ENCODE measurements around the gene MRTFB. TPM values are rescaled to one million over a fixed set of nuclear protein-coding genes. Genes with fewer than 3 reads are reported as not detected.

Gene MRTFB
- total and polyA plus RNA-seq, 2 donors (not counting 3 experiments of a cell fraction or from before 2014, with no cell fraction given): 19.6 to 49.5 TPM

DNA sequence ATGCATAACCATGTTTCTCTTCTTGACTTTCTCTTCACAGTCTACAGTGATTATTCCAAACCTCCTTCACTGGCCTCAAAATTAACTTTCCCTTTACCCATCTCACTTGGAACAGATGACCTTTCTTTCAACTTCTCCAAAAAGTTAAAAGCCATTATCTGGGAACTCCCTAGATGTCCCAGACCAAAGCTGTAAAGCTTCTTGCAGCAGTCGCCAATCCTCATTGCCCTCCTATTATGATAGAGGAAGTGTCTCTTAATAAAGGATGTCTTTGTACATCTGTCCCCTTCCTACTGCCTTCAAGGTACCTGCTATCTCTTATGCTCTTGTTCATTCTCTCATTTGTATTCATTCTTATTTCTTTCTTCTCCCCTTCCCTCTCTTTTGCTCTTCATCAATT is 127.5 kb downstream of the MRTFB start:
- no peak overlapping the region for H3K4me2 ChIP-seq (ENCODE audit: insufficient read depth, low read length)
- DNase-seq (ENCODE audit: low read depth, low spot score) (no peak), FAIRE-seq (no peak)
- H3K79me2 ChIP-seq (ENCODE audit: control insufficient read depth, insufficient read depth, low read length): no peaks in the 10 kb centered on the region
- H2AFZ ChIP-seq (ENCODE audit: low read depth, low read length): no peak overlapping the region
- H3K9me1 ChIP-seq (replicated peaks; ENCODE audit: control insufficient read depth, extremely low read depth, insufficient read depth, low read length): no peaks in the 10 kb centered on the region
- dilution Hi-C loops (cut with MboI; ENCODE audit: extremely low pct_ligation_motif_present, low sequenced_read_pairs) (no loop called here), intact Hi-C loops (cut with micrococcal nuclease) (loop anchor here (5.0 kb wide), 1 partner anchor 241 kb away; no protein-coding TSS in a partner anchor)
- H3K27ac ChIP-seq (ENCODE audit: insufficient read depth, low read depth, low read length): no peak overlapping the region
- no peaks in the 10 kb centered on the region for H3K36me3 ChIP-seq (ENCODE audit: control insufficient read depth in 2 of 2, extremely low read depth in 1 of 2, insufficient read depth in 2 of 2, low read length in 2 of 2)
- H3K9ac ChIP-seq (replicated peaks; ENCODE audit: extremely low read depth, insufficient read depth, low read length): no peak overlapping the region
- TF ChIP-seq POLR2A (IDR thresholded peaks at IDR 0.05; ENCODE audit: low read depth, low read length) (no peak), FOS (IDR thresholded peaks at IDR 0.05; ENCODE audit: borderline replicate concordance, insufficient read depth, low read length) (no peak), JUN (IDR thresholded peaks at IDR 0.05; ENCODE audit: borderline replicate concordance, insufficient read depth, insufficient read length, low read depth) (no peak), MYC (IDR thresholded peaks at IDR 0.05; ENCODE audit: low read depth, low read length) (no peak), GATA2 (IDR thresholded peaks at IDR 0.05; ENCODE audit: insufficient read depth, insufficient read length, low read depth, low read length) (no peak), POLR2AphosphoS5 (IDR thresholded peaks at IDR 0.05; ENCODE audit: insufficient read depth, low read depth, low read length) (no peak), EZH2 (IDR thresholded peaks at IDR 0.05; ENCODE audit: borderline replicate concordance, low read depth, low read length, severe bottlenecking) (no peak)
- TF ChIP-seq, protein P1, sequence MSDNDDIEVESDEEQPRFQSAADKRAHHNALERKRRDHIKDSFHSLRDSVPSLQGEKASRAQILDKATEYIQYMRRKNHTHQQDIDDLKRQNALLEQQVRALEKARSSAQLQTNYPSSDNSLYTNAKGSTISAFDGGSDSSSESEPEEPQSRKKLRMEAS (IDR thresholded peaks at IDR 0.05; ENCODE audit: insufficient read depth, insufficient read length): no peak
- TF ChIP-seq, protein P2, sequence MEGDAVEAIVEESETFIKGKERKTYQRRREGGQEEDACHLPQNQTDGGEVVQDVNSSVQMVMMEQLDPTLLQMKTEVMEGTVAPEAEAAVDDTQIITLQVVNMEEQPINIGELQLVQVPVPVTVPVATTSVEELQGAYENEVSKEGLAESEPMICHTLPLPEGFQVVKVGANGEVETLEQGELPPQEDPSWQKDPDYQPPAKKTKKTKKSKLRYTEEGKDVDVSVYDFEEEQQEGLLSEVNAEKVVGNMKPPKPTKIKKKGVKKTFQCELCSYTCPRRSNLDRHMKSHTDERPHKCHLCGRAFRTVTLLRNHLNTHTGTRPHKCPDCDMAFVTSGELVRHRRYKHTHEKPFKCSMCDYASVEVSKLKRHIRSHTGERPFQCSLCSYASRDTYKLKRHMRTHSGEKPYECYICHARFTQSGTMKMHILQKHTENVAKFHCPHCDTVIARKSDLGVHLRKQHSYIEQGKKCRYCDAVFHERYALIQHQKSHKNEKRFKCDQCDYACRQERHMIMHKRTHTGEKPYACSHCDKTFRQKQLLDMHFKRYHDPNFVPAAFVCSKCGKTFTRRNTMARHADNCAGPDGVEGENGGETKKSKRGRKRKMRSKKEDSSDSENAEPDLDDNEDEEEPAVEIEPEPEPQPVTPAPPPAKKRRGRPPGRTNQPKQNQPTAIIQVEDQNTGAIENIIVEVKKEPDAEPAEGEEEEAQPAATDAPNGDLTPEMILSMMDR (IDR thresholded peaks at IDR 0.05; ENCODE audit: extremely low read depth in 1 of 2, insufficient read depth in 1 of 2, low read depth in 1 of 2, low read length in 2 of 2): no peak
- ChIA-PET POLR2A (no interaction called here), CTCF (interaction anchor here (6.3 kb wide), 1 partner anchor 12 kb away, joined by 30 read pairs; no protein-coding TSS in a partner anchor)
- H3K27me3 ChIP-seq (ENCODE audit: control insufficient read depth in 2 of 2, insufficient read depth in 2 of 2, low read length in 2 of 2): no peaks in the 10 kb centered on the region
- peaks cover 18% of the 10 kb centered on the region for H3K4me1 ChIP-seq (ENCODE audit: control insufficient read depth, extremely low read depth, insufficient read depth, low read length)
- no TSS peak for BruUV-seq (replicated peaks)
- H4K20me1 ChIP-seq (replicated peaks; ENCODE audit: control insufficient read depth, extremely low read depth, insufficient read depth, low read length): no peaks in the 10 kb centered on the region
- no peak overlapping the region for H3K4me3 ChIP-seq (replicated peaks in 1 of 3; ENCODE audit: insufficient read depth in 1 of 3, low read depth in 1 of 3, low read length in 3 of 3)
- H3K9me3 ChIP-seq (replicated peaks; ENCODE audit: control insufficient read depth, insufficient read depth, low read length): no peaks in the 10 kb centered on the region

All from endothelial cell of umbilical vein (primary cell).